Kidney epithelial cell (primary cell): ENCODE measurements around the gene OTUD6A. TPM values are rescaled to one million over a fixed set of nuclear protein-coding genes. Genes with fewer than 3 reads are reported as not detected.

Experiments
- DNase-seq: peaks from one replicate; pipeline ENCODE4 v3.0.0-alpha.2; 2010; ENCODE audit warnings: low read depth
- H3K27me3 ChIP-seq: 2 replicates; pipeline ENCODE4 v1.6.0; 2011; ENCODE audit warnings: low read length; ENCODE audit not compliant: control insufficient read depth, insufficient read depth
- H3K36me3 ChIP-seq: 2 replicates; pipeline ENCODE4 v1.5.1; 2011; ENCODE audit warnings: low read length; ENCODE audit not compliant: control insufficient read depth, insufficient read depth
- H3K4me3 ChIP-seq: 2 replicates; pipeline ENCODE4 v1.5.1; 2011; ENCODE audit warnings: low read depth, mild to moderate bottlenecking, control low read depth, low read length
- CTCF ChIP-seq: IDR thresholded peaks from 2 replicates; pipeline ENCODE4 v1.5.1; 2011; ENCODE audit warnings: mild to moderate bottlenecking, moderate library complexity, low read length, control low read depth, inconsistent platforms; ENCODE audit not compliant: insufficient read depth, poor library complexity, severe bottlenecking
- total RNA-seq: library from RNA; depleted of rRNA; stranded (reverse); fragments of >200 nt; gene quantifications from 2 replicates; pipeline ENCODE4 v1.2.3, GENCODE V29; 2015

The OTUD6A gene
- not detected in 2 replicates for total RNA-seq

- no peak for TF ChIP-seq CTCF
- DNase-seq = no peak
- Histone ChIP-seq H3K4me3 (no peak within 1 kb of the TSS), H3K27me3 (no peaks in the 10 kb centered on the region), H3K36me3 (no peaks in the 10 kb centered on the region)
Measured at GRCh38 chrX:70062076-70062475, at the start of gene OTUD6A. Gene OTUD6A (plus strand): TSS chrX:70062457. CDS start chrX:70062525, 68 bp downstream.

- no peak for DNase-seq
- Histone ChIP-seq H3K36me3 (no peaks in the 10 kb centered on the region), H3K4me3 (no peak overlapping the region), H3K27me3 (no peaks in the 10 kb centered on the region)
- no peak for TF ChIP-seq CTCF
Measured at GRCh38 chrX:70012756-70013155, 49.5 kb upstream of the OTUD6A start.

GRCh38 chrX:70013466-70014381 is 48.5 kb upstream of the OTUD6A start:
- Histone ChIP-seq H3K36me3 (no peaks in the 10 kb centered on the region), H3K4me3 (no peak overlapping the region), H3K27me3 (no peaks in the 10 kb centered on the region)
- no peak for DNase-seq
- TF ChIP-seq CTCF = no peak

GRCh38 chrX:70016513-70016912 is 45.7 kb upstream of the OTUD6A start:
- DNase-seq = no peak
- no peaks in the 10 kb centered on the region for H3K36me3 ChIP-seq
- no peaks in the 10 kb centered on the region for H3K27me3 ChIP-seq
- no peak for TF ChIP-seq CTCF
- no peak overlapping the region for H3K4me3 ChIP-seq

- DNase-seq = no peak
Measured at GRCh38 chrX:70022616-70023015, 39.6 kb upstream of the OTUD6A start.

More at GRCh38 chrX:70022616-70023015, 39.6 kb upstream of the OTUD6A start:
- no peaks in the 10 kb centered on the region for H3K27me3 ChIP-seq
- no peak for TF ChIP-seq CTCF
- H3K36me3 ChIP-seq = no peaks in the 10 kb centered on the region
- no peak overlapping the region for H3K4me3 ChIP-seq
